H1 (cell line): ENCODE data around the gene CCDC183. TPM values are rescaled to one million over a fixed set of nuclear protein-coding genes. Genes with fewer than 3 reads are reported as not detected.

Experiments used
- CTCF ChIA-PET: fragments of 300-600 bp; sonication (Branson Sonifier 250); formaldehyde crosslinking; loops from one replicate; lab custom pipeline; 2021; ENCODE audit not compliant: partially characterized antibody; lab: Charles Lee
- POLR2A ChIA-PET: fragments of 300-600 bp; sonication (Branson Sonifier 250); formaldehyde crosslinking; loops from one replicate; lab custom pipeline; 2021; ENCODE audit warnings: inconsistent platforms; ENCODE audit not compliant: partially characterized antibody; lab: Charles Lee
- DNase-seq, 2 experiments: peaks; one replicate each; pipeline versions ENCODE4 v3.0.0 to v3.0.0-alpha.2; 2010 to 2022; ENCODE audit warnings: low spot score in 2 of 2, low read depth in 1 of 2, mixed read lengths in 1 of 2
- FAIRE-seq: peaks from 2 replicates; lab custom pipeline; 2011; peaks lifted over from hg19 to GRCh38; lab: Jason Lieb, UNC
- H2AFZ ChIP-seq: 2 replicates; pipeline ENCODE4 v1.8.1; 2012; ENCODE audit warnings: low read length, inconsistent platforms
- H2AK5ac ChIP-seq: 2 replicates; pipeline ENCODE4 v1.6.1; 2013; ENCODE audit warnings: low read depth, low read length
- H2BK120ac ChIP-seq: replicated peaks from 2 replicates; pipeline ENCODE3; 2013; ENCODE audit warnings: low read depth, low read length, inconsistent platforms
- H2BK12ac ChIP-seq: 2 replicates; pipeline ENCODE4 v1.6.1; 2013; ENCODE audit warnings: low read depth, low read length
- H2BK15ac ChIP-seq: 2 replicates; pipeline ENCODE4 v1.6.1; 2013; ENCODE audit warnings: low read length
- H2BK20ac ChIP-seq: 2 replicates; pipeline ENCODE4 v1.6.1; 2013; ENCODE audit warnings: low read length
- H2BK5ac ChIP-seq: 2 replicates; pipeline ENCODE4 v1.6.1; 2013; ENCODE audit warnings: low read depth, low read length
- H3K14ac ChIP-seq: 2 replicates; pipeline ENCODE4 v1.6.1; 2013; ENCODE audit warnings: inconsistent platforms; ENCODE audit not compliant: insufficient read length
- H3K18ac ChIP-seq: 2 replicates; pipeline ENCODE4 v1.6.1; 2013; ENCODE audit warnings: low read length; ENCODE audit errors: extremely low read depth
- H3K23ac ChIP-seq: 2 replicates; pipeline ENCODE4 v1.6.1; 2013; ENCODE audit warnings: inconsistent platforms; ENCODE audit not compliant: insufficient read length
- H3K23me2 ChIP-seq: 2 replicates; pipeline ENCODE4 v1.6.1; 2013; ENCODE audit warnings: low read depth, low read length
- H3K27ac ChIP-seq: 2 replicates; pipeline ENCODE4 v1.6.1; 2011; ENCODE audit warnings: low read depth, low read length, inconsistent platforms
- H3K27me3 ChIP-seq, 4 experiments: replicated peaks in 1 of 4; 1 replicate in 1 of 4; 2 replicates in 3 of 4; pipeline versions ENCODE4 v1.6.1 to v1.8.1; 2011 to 2013; ENCODE audit warnings: low read length in 3 of 4, mild to moderate bottlenecking in 3 of 4, inconsistent platforms in 2 of 4, mixed read lengths in 2 of 4, moderate library complexity in 1 of 4; ENCODE audit not compliant: control insufficient read depth in 3 of 4, insufficient read depth in 3 of 4; ENCODE audit errors: extremely low read depth in 1 of 4
- H3K36me3 ChIP-seq, 4 experiments: 2 replicates each; pipeline versions ENCODE4 v1.6.1 to v1.8.1; 2011 to 2013; ENCODE audit warnings: mild to moderate bottlenecking in 4 of 4, low read length in 3 of 4, moderate library complexity in 2 of 4, control low read depth in 1 of 4, inconsistent platforms in 1 of 4; ENCODE audit not compliant: insufficient read depth in 4 of 4, control insufficient read depth in 2 of 4
- H3K4ac ChIP-seq: replicated peaks from 2 replicates; pipeline ENCODE3; 2013; ENCODE audit warnings: low read length, low read depth, mixed read lengths, inconsistent platforms; ENCODE audit not compliant: insufficient read length
- H3K4me1 ChIP-seq, 4 experiments: replicated peaks in 1 of 4; 1 replicate in 1 of 4; 2 replicates in 3 of 4; pipeline versions ENCODE4 v1.6.1 to v1.8.1; 2011 to 2013; ENCODE audit warnings: low read length in 3 of 4, inconsistent platforms in 2 of 4, mixed read lengths in 1 of 4; ENCODE audit not compliant: insufficient read depth in 4 of 4, control insufficient read depth in 3 of 4
- H3K4me2 ChIP-seq, 2 experiments: 2 replicates each; pipeline versions ENCODE4 v1.6.1 to v1.8.1; 2011 to 2013; ENCODE audit warnings: low read depth in 2 of 2, low read length in 2 of 2, control low read depth in 1 of 2, inconsistent platforms in 1 of 2, mild to moderate bottlenecking in 1 of 2; ENCODE audit not compliant: insufficient read depth in 1 of 2
- H3K4me3 ChIP-seq, 4 experiments: fragments of 200-600, 300-600 bp in 1 of 4; sonication (generic), shearing (Covaris generic), sonication (Bioruptor Twin) in 1 of 4; 2 replicates each; pipeline versions ENCODE4 v1.5.1 to v1.8.1; 2011 to 2016; ENCODE audit warnings: low read length in 4 of 4, low read depth in 3 of 4, control low read depth in 2 of 4, inconsistent platforms in 2 of 4, mild to moderate bottlenecking in 2 of 4, mixed read lengths in 1 of 4, moderate library complexity in 1 of 4; ENCODE audit not compliant: insufficient read depth in 2 of 4; ENCODE audit errors: extremely low read depth in 1 of 4
- H3K56ac ChIP-seq: replicated peaks from 2 replicates; pipeline ENCODE3; 2013; ENCODE audit warnings: low read depth, mild to moderate bottlenecking, mixed read lengths, low read length, inconsistent platforms; ENCODE audit not compliant: insufficient read length
- H3K79me1 ChIP-seq: 2 replicates; pipeline ENCODE4 v1.6.1; 2013; ENCODE audit warnings: low read depth, low read length, control low read depth
- H3K79me2 ChIP-seq, 2 experiments: 2 replicates each; pipeline versions ENCODE4 v1.6.1 to v1.8.1; 2012 to 2013; ENCODE audit warnings: low read length in 2 of 2, mild to moderate bottlenecking in 2 of 2, inconsistent platforms in 1 of 2; ENCODE audit not compliant: insufficient read depth in 2 of 2, control insufficient read depth in 1 of 2
- H3K9ac ChIP-seq, 4 experiments: replicated peaks in 1 of 4; 1 replicate in 1 of 4; 2 replicates in 3 of 4; pipeline versions ENCODE4 v1.6.1 to v1.8.1; 2011 to 2013; ENCODE audit warnings: low read depth in 3 of 4, low read length in 3 of 4, control low read depth in 2 of 4, mild to moderate bottlenecking in 2 of 4, moderate library complexity in 2 of 4, inconsistent platforms in 1 of 4; ENCODE audit errors: extremely low read depth in 1 of 4
- H3K9me3 ChIP-seq, 2 experiments: 2 replicates each; pipeline versions ENCODE4 v1.6.1 to v1.8.1; 2012 to 2013; ENCODE audit warnings: mild to moderate bottlenecking in 2 of 2, moderate library complexity in 2 of 2, control low read depth in 1 of 2, inconsistent platforms in 1 of 2, low read depth in 1 of 2, low read length in 1 of 2, mixed read lengths in 1 of 2; ENCODE audit not compliant: insufficient read depth in 2 of 2
- H4K20me1 ChIP-seq, 2 experiments: replicated peaks in 1 of 2; 2 replicates each; pipeline versions ENCODE3 to v1.8.1; 2011 to 2013; ENCODE audit warnings: inconsistent platforms in 2 of 2, low read length in 2 of 2, mild to moderate bottlenecking in 1 of 2; ENCODE audit not compliant: insufficient read depth in 2 of 2, control insufficient read depth in 1 of 2
- H4K5ac ChIP-seq: 2 replicates; pipeline ENCODE4 v1.6.1; 2013; ENCODE audit warnings: low read length, low read depth, mixed read lengths, inconsistent platforms; ENCODE audit not compliant: insufficient read length
- H4K8ac ChIP-seq: 2 replicates; pipeline ENCODE4 v1.8.0; 2013; ENCODE audit warnings: mild to moderate bottlenecking, moderate library complexity, low read length, inconsistent platforms; ENCODE audit not compliant: insufficient read depth; ENCODE audit errors: extremely low read depth
- H4K91ac ChIP-seq: replicated peaks from 2 replicates; pipeline ENCODE3; 2013; ENCODE audit warnings: low read length, mixed read lengths, inconsistent platforms; ENCODE audit not compliant: insufficient read length
- ATF3 ChIP-seq: IDR thresholded peaks from 2 replicates; pipeline ENCODE4 v1.6.1; 2011; ENCODE audit warnings: low read depth, mild to moderate bottlenecking, low read length; ENCODE audit not compliant: insufficient read depth
- CTCF ChIP-seq, 3 experiments: IDR thresholded peaks; 1 replicate in 2 of 3; 2 replicates in 1 of 3; pipeline versions ENCODE4 v1.5.1 to v1.6.1; 2011; ENCODE audit warnings: low read length in 3 of 3, mild to moderate bottlenecking in 3 of 3, inconsistent platforms in 2 of 3, low read depth in 1 of 3, moderate library complexity in 1 of 3; ENCODE audit not compliant: insufficient read depth in 1 of 3; ENCODE audit errors: control extremely low read depth in 1 of 3
- POLR2AphosphoS5 ChIP-seq: IDR thresholded peaks from 2 replicates; pipeline ENCODE4 v1.6.1; 2011; ENCODE audit warnings: low read depth, low read length
- ZNF274 ChIP-seq: IDR thresholded peaks from 2 replicates; pipeline ENCODE4 v1.7.0; 2012; ENCODE audit warnings: low read length, borderline replicate concordance; ENCODE audit errors: extremely low read depth
- WGBS, 2 experiments: shearing (Covaris generic) in 1 of 2; methylation state at CpG; one replicate each; pipeline versions ENCODE4 v1.1.6 to v1.1.7; 2013 to 2015; ENCODE audit warnings: low lambda C conversion rate in 2 of 2, mixed read lengths in 2 of 2, inconsistent platforms in 1 of 2, low coverage in 1 of 2, missing lambda C conversion rate in 1 of 2; ENCODE audit not compliant: insufficient replicate concordance in 2 of 2, insufficient coverage in 1 of 2, insufficient read length in 1 of 2; ENCODE audit errors: extremely low coverage in 1 of 2, missing lambda C conversion rate in 1 of 2; 5-methylcytosine and 5-hydroxymethylcytosine counted together
- polyA plus RNA-seq, 7 experiments: library from polyadenylated mRNA; depleted of rRNA in 3 of 7; stranded (reverse) in 5 of 7; unstranded in 2 of 7; fragments of >200 nt in 5 of 7; fragments of 200-250 nt in 2 of 7; gene quantifications; 1 replicate in 5 of 7; 2 replicates in 1 of 7; 4 replicates in 1 of 7; pipeline versions ENCODE4 v1.2.1 to v1.2.3, GENCODE V29; 2011 to 2013; ENCODE audit warnings: missing spikeins in 2 of 7, mixed read lengths in 2 of 7
- total RNA-seq: library from RNA; stranded (reverse); fragmentation: NEBNext Ultra II Directional; extraction: Animal tissue kit (Norgen Biotek cat#: 25700); gene quantifications from 2 replicates; pipeline ENCODE4 v1.2.1, GENCODE V29; 2021

Gene CCDC183
- total and polyA plus RNA-seq, 2 of the 8 experiments (the other 6 are each of a cell fraction or from before 2014, with no cell fraction given): 0.51 to 1.6 TPM

DNA sequence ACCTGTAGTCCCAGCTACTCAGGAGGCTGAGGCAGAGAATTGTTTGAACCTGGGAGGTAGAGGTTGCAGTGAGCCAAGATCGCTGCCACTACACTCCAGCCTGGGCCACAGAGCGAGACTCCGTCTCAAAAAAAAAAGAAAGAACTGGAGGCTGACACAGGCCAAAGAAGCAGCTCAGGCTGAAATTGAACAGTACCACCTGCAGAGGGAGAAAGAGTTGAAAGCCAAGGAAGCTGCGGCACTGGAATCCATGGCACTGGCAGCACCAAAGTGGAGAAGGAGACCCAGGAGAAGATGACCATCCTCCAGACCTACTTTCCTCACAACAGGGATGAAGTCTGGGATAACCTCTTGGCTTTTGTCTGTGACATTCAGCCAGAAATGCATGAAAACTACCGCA, 16.3 kb upstream of the CCDC183 start:
- Histone ChIP-seq H3K4me1 (no peaks in the 10 kb centered on the region), H3K79me1 (no peaks in the 10 kb centered on the region), H2AFZ (no peak overlapping the region), H3K4me2 (no peak overlapping the region), H3K79me2 (no peaks in the 10 kb centered on the region), H3K14ac (no peak overlapping the region), H4K91ac (no peak overlapping the region), H3K4ac (no peak overlapping the region), H3K27me3 (peaks cover 0 to 4% (median 1%) of the 10 kb centered on the region in 4 experiments; a peak in 3 of 7 replicates), H3K18ac (no peak overlapping the region), H3K9me3 (no peaks in the 10 kb centered on the region; a peak in 1 of 4 replicates), H2BK15ac (no peak overlapping the region), H3K9ac (no peak overlapping the region), H4K20me1 (no peaks in the 10 kb centered on the region), H3K4me3 (no peak overlapping the region), H3K23ac (no peak overlapping the region), H2AK5ac (no peak overlapping the region), H2BK120ac (no peak overlapping the region), H2BK5ac (no peak overlapping the region), H3K23me2 (no peaks in the 10 kb centered on the region), H3K36me3 (no peaks in the 10 kb centered on the region), H3K27ac (no peak overlapping the region), H4K5ac (no peak overlapping the region), H4K8ac (no peak overlapping the region), H2BK20ac (no peak overlapping the region), H2BK12ac (no peak overlapping the region), H3K56ac (no peak overlapping the region)
- TF ChIP-seq ZNF274 (no peak), ATF3 (no peak), CTCF (IDR thresholded peaks at IDR 0.05; ENCODE audit: control extremely low read depth in 1 of 3, insufficient read depth in 1 of 3, low read depth in 1 of 3, low read length in 3 of 3) (peak in 1 of 3 experiments; percentile 15; a peak in 1 of 4 replicates), POLR2AphosphoS5 (no peak)
- 90% methylated on average over 5 of the region's 5 CpGs; no CpG with 5 or more reads in 1 of the 2 experiments for WGBS, 2 experiments
- no peak for DNase-seq
- ChIA-PET CTCF (interaction anchor here (0.6 to 8.0 kb wide), 7 partner anchors 9 to 456 kb away, joined by 3 to 88 read pairs (median 3); partner anchors contain the start of genes LCN15 and LCN8), POLR2A (interaction anchor here (0.6 kb wide), 1 partner anchor 36 kb away, joined by 3 read pairs; no protein-coding TSS in a partner anchor)
- FAIRE-seq: no peak
